Hematopoietic multipotent progenitor cell treated with erythropoietin and hydrocortisone succinate and interleukin-3 and kit ligand, for 15 days (in vitro differentiated cells): ENCODE measurements around the gene EHBP1.

ENCODE experiments used
- DNase-seq: peaks from one replicate; pipeline ENCODE4 v3.0.0-alpha.2; 2015; ENCODE audit warnings: low spot score

Gene EHBP1

GRCh38 chr2:62964050-62964449, 258.5 kb downstream of the EHBP1 start:
- no peak for DNase-seq

- no peak for DNase-seq
Measured at GRCh38 chr2:62964671-62965070, 259.2 kb downstream of the EHBP1 start.

- DNase-seq, result peak; percentile 13
Measured at GRCh38 chr2:62966991-62967390, 261.5 kb downstream of the EHBP1 start.

GRCh38 chr2:62968168-62968567, 262.7 kb downstream of the EHBP1 start:
- DNase-seq, result no peak

GRCh38 chr2:62968668-62969067, 263.2 kb downstream of the EHBP1 start:
- no peak for DNase-seq

GRCh38 chr2:62971936-62972335, 266.4 kb downstream of the EHBP1 start:
- DNase-seq, result no peak

- no peak for DNase-seq
Measured at GRCh38 chr2:62972601-62973000, 267.1 kb downstream of the EHBP1 start.

GRCh38 chr2:62974999-62975398, 269.5 kb downstream of the EHBP1 start:
- no peak for DNase-seq

GRCh38 chr2:62991605-62992004, 286.1 kb downstream of the EHBP1 start:
- no peak for DNase-seq

GRCh38 chr2:62992561-62992960, 287.0 kb downstream of the EHBP1 start:
- no peak for DNase-seq

GRCh38 chr2:62994206-62994605, 288.7 kb downstream of the EHBP1 start:
- no peak for DNase-seq

- DNase-seq, result peak; percentile 22
Measured at GRCh38 chr2:62996534-62997186, 291.1 kb downstream of the EHBP1 start.

GRCh38 chr2:62998949-62999348, 293.4 kb downstream of the EHBP1 start:
- no peak for DNase-seq

- DNase-seq, result no peak
Measured at GRCh38 chr2:62999905-63000304, 294.4 kb downstream of the EHBP1 start.

- no peak for DNase-seq
Measured at GRCh38 chr2:63000801-63001200, 295.3 kb downstream of the EHBP1 start.

- no peak for DNase-seq
Measured at GRCh38 chr2:63001576-63001975, 296.1 kb downstream of the EHBP1 start.

GRCh38 chr2:63003351-63003750, 297.8 kb downstream of the EHBP1 start:
- no peak for DNase-seq

- no peak for DNase-seq
Measured at GRCh38 chr2:63007813-63008458, 302.4 kb downstream of the EHBP1 start.

GRCh38 chr2:63008838-63009237, 303.3 kb downstream of the EHBP1 start:
- DNase-seq, result no peak

GRCh38 chr2:63009490-63009889, 304.0 kb downstream of the EHBP1 start:
- DNase-seq, result no peak

- no peak for DNase-seq
Measured at GRCh38 chr2:63012541-63012940, 307.0 kb downstream of the EHBP1 start.

- DNase-seq, result no peak
Measured at GRCh38 chr2:63013438-63013837, 307.9 kb downstream of the EHBP1 start.

GRCh38 chr2:63015389-63015788, 309.9 kb downstream of the EHBP1 start:
- DNase-seq, result no peak

- DNase-seq, result no peak
Measured at GRCh38 chr2:63018439-63018838, 312.9 kb downstream of the EHBP1 start.
